22Rv1 (cell line): ENCODE results near the gene KCTD2.

ENCODE experiments used
- ZFX ChIP-seq: fragments of 450-650 bp; IDR thresholded peaks from 2 replicates; pipeline ENCODE4 v1.6.1; 2017; ENCODE audit warnings: antibody characterized with exemption, borderline replicate concordance
- TF ChIP-seq, protein P1 (sequence below): fragments of 450-650 bp; IDR thresholded peaks from 2 replicates; pipeline ENCODE4 v1.5.1; 2017; ENCODE audit warnings: mild to moderate bottlenecking

GRCh38 chr17:75077496-75078283 lies 30.7 kb downstream of the KCTD2 start:
- TF ChIP-seq, protein P1, sequence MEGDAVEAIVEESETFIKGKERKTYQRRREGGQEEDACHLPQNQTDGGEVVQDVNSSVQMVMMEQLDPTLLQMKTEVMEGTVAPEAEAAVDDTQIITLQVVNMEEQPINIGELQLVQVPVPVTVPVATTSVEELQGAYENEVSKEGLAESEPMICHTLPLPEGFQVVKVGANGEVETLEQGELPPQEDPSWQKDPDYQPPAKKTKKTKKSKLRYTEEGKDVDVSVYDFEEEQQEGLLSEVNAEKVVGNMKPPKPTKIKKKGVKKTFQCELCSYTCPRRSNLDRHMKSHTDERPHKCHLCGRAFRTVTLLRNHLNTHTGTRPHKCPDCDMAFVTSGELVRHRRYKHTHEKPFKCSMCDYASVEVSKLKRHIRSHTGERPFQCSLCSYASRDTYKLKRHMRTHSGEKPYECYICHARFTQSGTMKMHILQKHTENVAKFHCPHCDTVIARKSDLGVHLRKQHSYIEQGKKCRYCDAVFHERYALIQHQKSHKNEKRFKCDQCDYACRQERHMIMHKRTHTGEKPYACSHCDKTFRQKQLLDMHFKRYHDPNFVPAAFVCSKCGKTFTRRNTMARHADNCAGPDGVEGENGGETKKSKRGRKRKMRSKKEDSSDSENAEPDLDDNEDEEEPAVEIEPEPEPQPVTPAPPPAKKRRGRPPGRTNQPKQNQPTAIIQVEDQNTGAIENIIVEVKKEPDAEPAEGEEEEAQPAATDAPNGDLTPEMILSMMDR, result peak; percentile 62
- TF ChIP-seq ZFX, result no peak
